DLD1 (cell line): Measurements from ENCODE around the gene THSD4.

Source experiments
- in situ Hi-C: cut with HindIII; loops from 2 replicates; pipeline ENCODE4 v1.10.0; 2017; ENCODE audit warnings: low sequenced_read_pairs

THSD4 gene

GRCh38 chr15:71471347-71471746 lies 356.1 kb downstream of the THSD4 start:
- in situ Hi-C loops = no loop called here

- in situ Hi-C loops = no loop called here
Observed at GRCh38 chr15:71472566-71472965, 357.3 kb downstream of the THSD4 start.

GRCh38 chr15:71473751-71474150 lies 358.5 kb downstream of the THSD4 start:
- in situ Hi-C loops = no loop called here

- in situ Hi-C loops = no loop called here
Observed at GRCh38 chr15:71476823-71477222, 361.6 kb downstream of the THSD4 start.

GRCh38 chr15:71480556-71480955 lies 365.3 kb downstream of the THSD4 start:
- in situ Hi-C loops = no loop called here

- in situ Hi-C loops = no loop called here
Observed at GRCh38 chr15:71484080-71484479, 368.8 kb downstream of the THSD4 start.

GRCh38 chr15:71485094-71485693 lies 369.9 kb downstream of the THSD4 start:
- in situ Hi-C loops = no loop called here

GRCh38 chr15:71489570-71489969 lies 374.3 kb downstream of the THSD4 start:
- in situ Hi-C loops = no loop called here

- in situ Hi-C loops = no loop called here
Observed at GRCh38 chr15:71493526-71493925, 378.3 kb downstream of the THSD4 start.

GRCh38 chr15:71494563-71495397 lies 379.5 kb downstream of the THSD4 start:
- in situ Hi-C loops = no loop called here

GRCh38 chr15:71495398-71495780 lies 380.1 kb downstream of the THSD4 start:
- in situ Hi-C loops = no loop called here

- in situ Hi-C loops = no loop called here
Observed at GRCh38 chr15:71496336-71496955, 381.2 kb downstream of the THSD4 start.

GRCh38 chr15:71501344-71502076 lies 386.2 kb downstream of the THSD4 start:
- in situ Hi-C loops = no loop called here

GRCh38 chr15:71502077-71502432 lies 386.8 kb downstream of the THSD4 start:
- in situ Hi-C loops = no loop called here

- in situ Hi-C loops = loop anchor here (5.0 kb wide), 1 partner anchor 76 kb away; no protein-coding TSS in a partner anchor
Observed at GRCh38 chr15:71505962-71506361, 390.7 kb downstream of the THSD4 start.

GRCh38 chr15:71506946-71507345 lies 391.7 kb downstream of the THSD4 start:
- in situ Hi-C loops = loop anchor here (5.0 kb wide), 1 partner anchor 75 kb away; no protein-coding TSS in a partner anchor

- in situ Hi-C loops = loop anchor here (5.0 kb wide), 1 partner anchor 74 kb away; no protein-coding TSS in a partner anchor
Observed at GRCh38 chr15:71508081-71508682, 392.9 kb downstream of the THSD4 start.

GRCh38 chr15:71509139-71509538 lies 393.9 kb downstream of the THSD4 start:
- in situ Hi-C loops = loop anchor here (5.0 kb wide), 1 partner anchor 73 kb away; no protein-coding TSS in a partner anchor

- in situ Hi-C loops = no loop called here
Observed at GRCh38 chr15:71510763-71511162, 395.5 kb downstream of the THSD4 start.

- in situ Hi-C loops = no loop called here
Observed at GRCh38 chr15:71511796-71512681, 396.8 kb downstream of the THSD4 start.
